OCI-LY3 (cell line): Measurements from ENCODE around the gene EFNA5.

Source experiments
- EZH2phosphoT487 ChIP-seq: fragments of 200-600 bp; shearing (Covaris generic); IDR thresholded peaks from 2 replicates; pipeline ENCODE4 v1.6.1; 2018; ENCODE audit warnings: antibody characterized with exemption, mixed run types, low read depth
- TF ChIP-seq, protein P1 (sequence below): fragments of 200-600, 300-600 bp; sonication (generic); IDR thresholded peaks from 2 replicates; pipeline ENCODE4 v1.5.1; 2014; ENCODE audit warnings: antibody characterized with exemption, low read length, low read depth

GRCh38 chr5:107631805-107632362 lies 38.9 kb downstream of the EFNA5 start:
- TF ChIP-seq, protein P1, sequence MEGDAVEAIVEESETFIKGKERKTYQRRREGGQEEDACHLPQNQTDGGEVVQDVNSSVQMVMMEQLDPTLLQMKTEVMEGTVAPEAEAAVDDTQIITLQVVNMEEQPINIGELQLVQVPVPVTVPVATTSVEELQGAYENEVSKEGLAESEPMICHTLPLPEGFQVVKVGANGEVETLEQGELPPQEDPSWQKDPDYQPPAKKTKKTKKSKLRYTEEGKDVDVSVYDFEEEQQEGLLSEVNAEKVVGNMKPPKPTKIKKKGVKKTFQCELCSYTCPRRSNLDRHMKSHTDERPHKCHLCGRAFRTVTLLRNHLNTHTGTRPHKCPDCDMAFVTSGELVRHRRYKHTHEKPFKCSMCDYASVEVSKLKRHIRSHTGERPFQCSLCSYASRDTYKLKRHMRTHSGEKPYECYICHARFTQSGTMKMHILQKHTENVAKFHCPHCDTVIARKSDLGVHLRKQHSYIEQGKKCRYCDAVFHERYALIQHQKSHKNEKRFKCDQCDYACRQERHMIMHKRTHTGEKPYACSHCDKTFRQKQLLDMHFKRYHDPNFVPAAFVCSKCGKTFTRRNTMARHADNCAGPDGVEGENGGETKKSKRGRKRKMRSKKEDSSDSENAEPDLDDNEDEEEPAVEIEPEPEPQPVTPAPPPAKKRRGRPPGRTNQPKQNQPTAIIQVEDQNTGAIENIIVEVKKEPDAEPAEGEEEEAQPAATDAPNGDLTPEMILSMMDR: no peak
- TF ChIP-seq EZH2phosphoT487: no peak
